ENCODE results near the gene SKI.
A peak's percentile ranks its signal among the peaks of the same experiment; 100 is the strongest.

The SKI gene

GRCh38 chr1:2275796-2276536 is 47.8 kb downstream of the SKI start:
- no peak for DNase-seq

- DNase-seq = no peak
Measured at GRCh38 chr1:2276803-2277580, 48.9 kb downstream of the SKI start.

- DNase-seq = no peak
Measured at GRCh38 chr1:2277741-2278488, 49.8 kb downstream of the SKI start.

- DNase-seq = no peak
Measured at GRCh38 chr1:2278591-2279209, 50.6 kb downstream of the SKI start.

- peak; percentile 75 for DNase-seq
Measured at GRCh38 chr1:2279210-2279639, 51.1 kb downstream of the SKI start.

GRCh38 chr1:2279817-2280216 is 51.7 kb downstream of the SKI start:
- DNase-seq = no peak

GRCh38 chr1:2282556-2283270 is 54.6 kb downstream of the SKI start:
- no peak for DNase-seq

- no peak for DNase-seq
Measured at GRCh38 chr1:2283371-2283990, 55.4 kb downstream of the SKI start.

GRCh38 chr1:2283991-2284895 is 56.1 kb downstream of the SKI start:
- DNase-seq = no peak

GRCh38 chr1:2284932-2285331 is 56.8 kb downstream of the SKI start:
- no peak for DNase-seq

GRCh38 chr1:2286923-2287322 is 58.8 kb downstream of the SKI start:
- no peak for DNase-seq

GRCh38 chr1:2287649-2288048 is 59.5 kb downstream of the SKI start:
- no peak for DNase-seq

- no peak for DNase-seq
Measured at GRCh38 chr1:2288311-2288710, 60.2 kb downstream of the SKI start.

- DNase-seq = no peak
Measured at GRCh38 chr1:2288816-2289536, 60.9 kb downstream of the SKI start.

- no peak for DNase-seq
Measured at GRCh38 chr1:2289607-2290006, 61.5 kb downstream of the SKI start.

GRCh38 chr1:2290171-2290578 is 62.1 kb downstream of the SKI start:
- DNase-seq = no peak

GRCh38 chr1:2290595-2291510 is 62.7 kb downstream of the SKI start:
- no peak for DNase-seq

- DNase-seq = no peak
Measured at GRCh38 chr1:2291577-2291976, 63.5 kb downstream of the SKI start.

Data from right kidney (tissue), 1 donor.